K562 (cell line): ENCODE measurements around the gene TMF1. TPM values are rescaled to one million over a fixed set of nuclear protein-coding genes. Genes with fewer than 3 reads are reported as not detected.
A peak's percentile ranks its signal among the peaks of the same experiment; 100 is the strongest.

Experiments
- CEBPG ChIP-seq, 3 experiments: fragments of 200-800 bp in 1 of 3; sonication (Bioruptor generic) in 1 of 3; sonication (generic) in 1 of 3; formaldehyde crosslinking in 1 of 3; IDR thresholded peaks in 2 of 3; conservative IDR thresholded peaks in 1 of 3; 2 replicates each; pipeline versions ENCODE4 v1.6.1 to v1.8.0; 2016 to 2022; ENCODE audit warnings: missing compliant biosample characterization in 2 of 3, missing genetic modification characterization in 2 of 3, mild to moderate bottlenecking in 1 of 3, missing genetic modification reagents in 1 of 3
- CTCFL ChIP-seq: IDR thresholded peaks from 2 replicates; pipeline ENCODE4 v1.6.1; 2011; ENCODE audit warnings: borderline replicate concordance, low read depth, mild to moderate bottlenecking, moderate library complexity, low read length; ENCODE audit not compliant: insufficient read depth, poor library complexity, severe bottlenecking
- CXXC5 ChIP-seq: fragments of 250-450 bp; sonication (Bioruptor Pico); IDR thresholded peaks from 2 replicates; pipeline ENCODE4 v1.8.0; 2022; ENCODE audit warnings: inconsistent platforms, mild to moderate bottlenecking, moderate library complexity
- HCFC1 ChIP-seq: IDR thresholded peaks from 2 replicates; pipeline ENCODE4 v1.6.1; 2012; ENCODE audit warnings: low read depth, low read length, improper control_type of control experiment
- NR2F6 ChIP-seq: fragments of 450-650 bp; formaldehyde crosslinking; IDR thresholded peaks from 2 replicates; pipeline ENCODE4 v1.4.0; 2020; ENCODE audit warnings: mild to moderate bottlenecking
- REST ChIP-seq, 2 experiments: fragments of 450-650 bp; formaldehyde crosslinking in 1 of 2; IDR thresholded peaks; 2 replicates each; pipeline versions ENCODE4 v1.4.0 to v1.6.1; 2014 to 2020; ENCODE audit warnings: mild to moderate bottlenecking in 2 of 2, borderline replicate concordance in 1 of 2, low read depth in 1 of 2
- SMARCE1 ChIP-seq: fragments of 450-650 bp; IDR thresholded peaks from 2 replicates; pipeline ENCODE4 v1.7.1; 2016; ENCODE audit warnings: mild to moderate bottlenecking
- SMC3 ChIP-seq: conservative IDR thresholded peaks from 2 replicates; pipeline ENCODE4 v1.6.1; 2011; ENCODE audit warnings: low read depth, low read length, improper control_type of control experiment; ENCODE audit not compliant: insufficient read depth
- SRSF7 ChIP-seq: fragments of 200-400 bp; formaldehyde crosslinking; optimal IDR thresholded peaks from 2 replicates; pipeline ENCODE3; 2017; ENCODE audit warnings: mild to moderate bottlenecking, low read depth, low read length
- TAF15 ChIP-seq: fragments of 200-400 bp; formaldehyde crosslinking; IDR thresholded peaks from 2 replicates; pipeline ENCODE4 v1.6.1; 2017; ENCODE audit warnings: mild to moderate bottlenecking, low read depth, low read length, moderate library complexity
- polyA plus RNA-seq, 8 experiments: library from polyadenylated mRNA; depleted of rRNA in 4 of 8; stranded (reverse) in 5 of 8; unstranded in 3 of 8; fragments of >200 nt; fragmentation: Nextera tagmentation in 2 of 8; fragmentation: Illumina TruSeq in 1 of 8; extraction: Ambion mirVana in 2 of 8; extraction: Trizol in 1 of 8; gene quantifications; 2 replicates each; pipeline versions ENCODE4 v1.2.1 to v1.2.3, GENCODE V29; 2011 to 2014; ENCODE audit warnings: inconsistent platforms in 1 of 8, missing spikeins in 1 of 8
- total RNA-seq, 7 experiments: library from RNA; depleted of rRNA in 6 of 7; stranded (reverse); fragments of >200 nt in 6 of 7; fragmentation: Illumina TruSeq in 2 of 7; extraction: Trizol in 2 of 7; gene quantifications; 2 replicates each; pipeline versions ENCODE4 v1.2.1 to v1.2.3, GENCODE V29; 2011 to 2021; ENCODE audit warnings: low replicate concordance in 1 of 7
- TF ChIP-seq, protein P1 (sequence below): fragments of 450-650 bp; formaldehyde crosslinking; IDR thresholded peaks from 2 replicates; pipeline ENCODE4 v1.4.0; 2020; ENCODE audit warnings: mild to moderate bottlenecking, moderate library complexity

The TMF1 gene
- total and polyA plus RNA-seq, 9 of the 15 experiments (the other 6 are each of a cell fraction or from before 2014, with no cell fraction given), result 3.1 to 13.9 (median 10.3) TPM

GRCh38 chr3:68972358-68972979 is 79.7 kb downstream of the TMF1 start (continued):
- peak; percentile 51; the same call in 1 of the 2 replicates for TF ChIP-seq REST (IDR thresholded peaks at IDR 0.05; ENCODE audit: borderline replicate concordance)
- TF ChIP-seq REST (CRISPR knock-in tag; IDR thresholded peaks at IDR 0.05; ENCODE audit: low read depth), result no peak
- TF ChIP-seq HCFC1, result no peak
- TF ChIP-seq, protein P1, sequence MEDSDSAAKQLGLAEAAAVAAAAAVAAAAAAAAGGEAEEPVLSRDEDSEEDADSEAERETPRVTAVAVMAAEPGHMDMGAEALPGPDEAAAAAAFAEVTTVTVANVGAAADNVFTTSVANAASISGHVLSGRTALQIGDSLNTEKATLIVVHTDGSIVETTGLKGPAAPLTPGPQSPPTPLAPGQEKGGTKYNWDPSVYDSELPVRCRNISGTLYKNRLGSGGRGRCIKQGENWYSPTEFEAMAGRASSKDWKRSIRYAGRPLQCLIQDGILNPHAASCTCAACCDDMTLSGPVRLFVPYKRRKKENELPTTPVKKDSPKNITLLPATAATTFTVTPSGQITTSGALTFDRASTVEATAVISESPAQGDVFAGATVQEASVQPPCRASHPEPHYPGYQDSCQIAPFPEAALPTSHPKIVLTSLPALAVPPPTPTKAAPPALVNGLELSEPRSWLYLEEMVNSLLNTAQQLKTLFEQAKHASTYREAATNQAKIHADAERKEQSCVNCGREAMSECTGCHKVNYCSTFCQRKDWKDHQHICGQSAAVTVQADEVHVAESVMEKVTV, result peak; percentile 37; the same call in 1 of the 2 replicates
- TF ChIP-seq CTCFL, result peak; percentile 60
- no peak for TF ChIP-seq SMARCE1
- TF ChIP-seq NR2F6 (CRISPR knock-in tag), result no peak
- TF ChIP-seq CXXC5, result no peak
- TF ChIP-seq CEBPG (CRISPR knock-in tag; IDR thresholded peaks at IDR 0.05), result no peak
- no peak for TF ChIP-seq CEBPG (tag; conservative IDR thresholded peaks at IDR 0.05 in 1 of 2, IDR thresholded peaks at IDR 0.05 in 1 of 2)
- peak; percentile 60 for TF ChIP-seq SMC3
- TF ChIP-seq TAF15, result no peak
- TF ChIP-seq SRSF7, result no peak
